Cardiac muscle cell (in vitro differentiated cells and primary cell): ENCODE measurements around the gene RASA3. TPM values are rescaled to one million over a fixed set of nuclear protein-coding genes. Genes with fewer than 3 reads are reported as not detected.

ENCODE experiments used
- DNase-seq, 2 donors: peaks; one replicate each; pipeline versions ENCODE4 v3.0.0 to v3.0.0-alpha.2; 2010 to 2017; ENCODE audit warnings: low read depth in 1 of 2, low spot score in 1 of 2
- H3K27ac ChIP-seq: fragments of 200-600 bp; sonication (generic); 2 replicates; pipeline ENCODE4 v1.5.1; 2016
- H3K27me3 ChIP-seq: fragments of 200-600 bp; sonication (generic); 2 replicates; pipeline ENCODE4 v1.6.0; 2016; ENCODE audit warnings: control low read depth
- H3K36me3 ChIP-seq: fragments of 200-600 bp; sonication (generic); 2 replicates; pipeline ENCODE4 v1.5.1; 2016; ENCODE audit warnings: control low read depth
- H3K4me1 ChIP-seq: fragments of 200-600 bp; sonication (generic); 2 replicates; pipeline ENCODE4 v1.8.1; 2017; ENCODE audit warnings: low read depth, mild to moderate bottlenecking, mixed run types
- H3K4me3 ChIP-seq: fragments of 200-600 bp; sonication (generic); 2 replicates; pipeline ENCODE4 v1.5.1; 2016; ENCODE audit warnings: mild to moderate bottlenecking
- H3K9me3 ChIP-seq: fragments of 200-600 bp; sonication (generic); 2 replicates; pipeline ENCODE4 v1.5.1; 2017; ENCODE audit warnings: low read depth, mild to moderate bottlenecking, control low read depth
- polyA plus RNA-seq: library from polyadenylated mRNA; unstranded; fragments of >200 nt; fragmentation: Nextera tagmentation; extraction: Ambion mirVana; gene quantifications from 2 replicates; pipeline ENCODE4 v1.2.1, GENCODE V29; 2016
- total RNA-seq: library from RNA; depleted of rRNA; stranded (reverse); fragments of >200 nt; gene quantifications from 2 replicates; pipeline ENCODE4 v1.2.3, GENCODE V29; 2016
- TF ChIP-seq, protein P1 (sequence below): IDR thresholded peaks from 2 replicates; pipeline ENCODE4 v1.5.1; 2012; ENCODE audit warnings: low read depth, mild to moderate bottlenecking, low read length

Gene RASA3
- total and polyA plus RNA-seq, 2 experiments from 2014 or later, result 14.0 to 26.0 TPM

DNA sequence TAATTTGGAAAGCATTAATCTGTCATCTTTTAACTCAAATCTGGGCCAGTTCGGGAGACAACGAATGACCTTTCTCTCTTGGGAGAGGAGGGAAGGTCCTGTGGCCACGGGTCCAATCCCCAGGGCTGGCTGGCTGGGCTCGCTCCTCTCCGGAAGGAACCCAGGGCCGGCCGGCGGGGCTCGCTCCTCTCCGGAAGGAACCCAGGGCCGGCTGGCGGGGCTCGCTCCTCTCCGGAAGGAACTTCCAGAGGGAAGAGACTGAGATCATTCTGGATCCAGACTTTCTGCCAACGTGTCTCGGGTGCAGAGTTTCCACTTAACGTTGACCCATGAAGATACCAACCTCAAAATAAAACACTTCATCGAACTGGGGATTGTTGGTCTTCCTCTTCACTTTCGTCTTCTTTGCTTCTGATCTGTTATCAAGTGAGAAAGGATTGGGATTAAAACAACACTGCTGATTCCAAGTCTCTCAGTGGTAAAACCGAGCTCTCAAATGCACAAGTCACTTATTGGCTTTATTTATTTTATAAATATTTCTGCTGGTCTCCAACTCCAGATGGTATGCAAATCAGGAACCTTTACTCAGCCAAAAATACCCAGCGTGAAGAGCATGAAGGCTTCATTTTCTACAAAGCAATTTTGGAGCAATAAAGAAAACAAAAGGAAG, 105.2 kb downstream of the RASA3 start:
- Histone ChIP-seq H3K27me3 (no peaks in the 10 kb centered on the region), H3K9me3 (no peaks in the 10 kb centered on the region), H3K4me1 (no peaks in the 10 kb centered on the region), H3K27ac (no peak overlapping the region), H3K36me3 (no peaks in the 10 kb centered on the region), H3K4me3 (no peak overlapping the region)
- peak in 1 of 2 donors; percentile 42 for DNase-seq
- TF ChIP-seq, protein P1, sequence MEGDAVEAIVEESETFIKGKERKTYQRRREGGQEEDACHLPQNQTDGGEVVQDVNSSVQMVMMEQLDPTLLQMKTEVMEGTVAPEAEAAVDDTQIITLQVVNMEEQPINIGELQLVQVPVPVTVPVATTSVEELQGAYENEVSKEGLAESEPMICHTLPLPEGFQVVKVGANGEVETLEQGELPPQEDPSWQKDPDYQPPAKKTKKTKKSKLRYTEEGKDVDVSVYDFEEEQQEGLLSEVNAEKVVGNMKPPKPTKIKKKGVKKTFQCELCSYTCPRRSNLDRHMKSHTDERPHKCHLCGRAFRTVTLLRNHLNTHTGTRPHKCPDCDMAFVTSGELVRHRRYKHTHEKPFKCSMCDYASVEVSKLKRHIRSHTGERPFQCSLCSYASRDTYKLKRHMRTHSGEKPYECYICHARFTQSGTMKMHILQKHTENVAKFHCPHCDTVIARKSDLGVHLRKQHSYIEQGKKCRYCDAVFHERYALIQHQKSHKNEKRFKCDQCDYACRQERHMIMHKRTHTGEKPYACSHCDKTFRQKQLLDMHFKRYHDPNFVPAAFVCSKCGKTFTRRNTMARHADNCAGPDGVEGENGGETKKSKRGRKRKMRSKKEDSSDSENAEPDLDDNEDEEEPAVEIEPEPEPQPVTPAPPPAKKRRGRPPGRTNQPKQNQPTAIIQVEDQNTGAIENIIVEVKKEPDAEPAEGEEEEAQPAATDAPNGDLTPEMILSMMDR, result no peak

DNA sequence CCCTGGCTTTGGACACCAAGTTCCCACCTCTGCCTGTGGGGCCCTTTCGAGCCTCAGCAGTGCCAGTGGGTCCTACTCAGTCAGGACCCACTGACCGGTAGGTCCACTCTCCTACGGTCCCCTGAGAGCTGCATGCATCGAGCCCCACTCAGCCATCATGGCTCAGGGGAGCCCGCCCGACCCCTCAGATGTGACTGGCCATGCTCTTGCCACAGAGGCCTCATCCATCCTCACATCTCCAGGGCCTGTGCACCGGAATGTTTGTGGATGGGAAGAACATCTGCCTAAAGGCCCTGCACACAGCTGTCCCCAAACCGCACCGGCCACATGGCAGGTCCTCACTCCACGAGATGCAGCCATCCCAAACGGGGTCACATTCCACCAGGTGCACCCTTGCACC, 105.9 kb downstream of the RASA3 start:
- no peak overlapping the region for H3K27ac ChIP-seq
- no peaks in the 10 kb centered on the region for H3K9me3 ChIP-seq
- H3K27me3 ChIP-seq, result no peaks in the 10 kb centered on the region
- no peak overlapping the region for H3K4me3 ChIP-seq
- no peaks in the 10 kb centered on the region for H3K4me1 ChIP-seq
- no peaks in the 10 kb centered on the region for H3K36me3 ChIP-seq
- DNase-seq, result no peak
- TF ChIP-seq, protein P1, result no peak

DNA sequence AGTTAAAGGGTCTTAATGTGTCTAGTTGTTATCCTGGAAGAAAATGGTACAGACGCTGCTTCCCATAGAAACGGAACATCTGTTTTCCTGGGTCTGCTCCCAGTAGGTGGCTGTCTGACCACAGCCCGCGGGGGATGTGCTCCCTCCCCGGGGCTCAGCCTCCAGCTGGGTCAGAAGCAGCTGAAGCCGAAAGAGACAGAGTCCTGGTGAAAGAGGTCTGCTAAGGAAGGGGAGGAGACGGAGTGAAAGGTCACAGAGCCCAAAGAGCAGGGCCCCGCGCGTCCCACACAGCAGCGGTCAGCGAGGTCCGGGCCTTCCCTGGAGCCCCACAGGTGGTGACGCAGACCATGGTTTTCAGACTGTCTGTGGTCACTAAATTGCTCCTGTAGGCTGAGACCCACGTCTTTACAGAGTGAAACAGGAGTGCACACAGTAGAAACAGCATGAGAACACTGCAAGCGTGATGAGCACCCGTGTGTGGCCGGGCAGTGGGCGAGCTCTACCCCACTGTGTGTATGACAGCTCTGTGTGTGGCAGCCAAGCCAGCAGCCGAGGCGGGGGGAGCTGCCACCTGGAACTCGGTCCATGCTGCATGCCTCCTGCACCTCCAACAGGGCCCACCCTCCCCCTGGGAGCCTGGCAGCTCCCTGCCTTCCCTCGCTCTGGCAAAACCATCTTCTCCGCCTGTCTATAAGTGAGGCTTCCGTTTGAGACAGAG, 106.5 kb downstream of the RASA3 start:
- no peaks in the 10 kb centered on the region for H3K4me1 ChIP-seq
- peak; percentile 21 to 88 for DNase-seq
- TF ChIP-seq, protein P1, result peak; percentile 40
- no peaks in the 10 kb centered on the region for H3K27me3 ChIP-seq
- H3K9me3 ChIP-seq, result no peaks in the 10 kb centered on the region
- H3K36me3 ChIP-seq, result no peaks in the 10 kb centered on the region
- H3K27ac ChIP-seq, result no peak overlapping the region
- H3K4me3 ChIP-seq, result no peak overlapping the region

DNA sequence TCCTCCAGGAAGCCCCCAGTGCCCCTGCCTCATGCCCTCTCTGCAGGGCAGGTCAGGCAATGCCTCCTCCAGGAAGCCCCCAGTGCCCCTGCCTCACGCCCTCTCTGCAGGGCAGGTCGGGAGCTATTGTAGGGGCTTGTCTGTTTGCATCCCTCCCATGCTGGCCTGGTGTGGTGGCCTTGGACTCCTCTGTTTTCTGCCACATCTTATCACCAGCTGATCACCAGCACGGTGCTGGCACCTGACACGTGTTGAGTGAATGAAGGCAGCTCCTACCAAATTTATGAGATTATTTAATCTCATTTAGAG, 107.1 kb downstream of the RASA3 start:
- Histone ChIP-seq H3K27ac (no peak overlapping the region), H3K4me1 (no peaks in the 10 kb centered on the region), H3K27me3 (no peaks in the 10 kb centered on the region), H3K36me3 (no peaks in the 10 kb centered on the region), H3K9me3 (no peaks in the 10 kb centered on the region), H3K4me3 (no peak overlapping the region)
- TF ChIP-seq, protein P1, result no peak
- no peak for DNase-seq

DNA sequence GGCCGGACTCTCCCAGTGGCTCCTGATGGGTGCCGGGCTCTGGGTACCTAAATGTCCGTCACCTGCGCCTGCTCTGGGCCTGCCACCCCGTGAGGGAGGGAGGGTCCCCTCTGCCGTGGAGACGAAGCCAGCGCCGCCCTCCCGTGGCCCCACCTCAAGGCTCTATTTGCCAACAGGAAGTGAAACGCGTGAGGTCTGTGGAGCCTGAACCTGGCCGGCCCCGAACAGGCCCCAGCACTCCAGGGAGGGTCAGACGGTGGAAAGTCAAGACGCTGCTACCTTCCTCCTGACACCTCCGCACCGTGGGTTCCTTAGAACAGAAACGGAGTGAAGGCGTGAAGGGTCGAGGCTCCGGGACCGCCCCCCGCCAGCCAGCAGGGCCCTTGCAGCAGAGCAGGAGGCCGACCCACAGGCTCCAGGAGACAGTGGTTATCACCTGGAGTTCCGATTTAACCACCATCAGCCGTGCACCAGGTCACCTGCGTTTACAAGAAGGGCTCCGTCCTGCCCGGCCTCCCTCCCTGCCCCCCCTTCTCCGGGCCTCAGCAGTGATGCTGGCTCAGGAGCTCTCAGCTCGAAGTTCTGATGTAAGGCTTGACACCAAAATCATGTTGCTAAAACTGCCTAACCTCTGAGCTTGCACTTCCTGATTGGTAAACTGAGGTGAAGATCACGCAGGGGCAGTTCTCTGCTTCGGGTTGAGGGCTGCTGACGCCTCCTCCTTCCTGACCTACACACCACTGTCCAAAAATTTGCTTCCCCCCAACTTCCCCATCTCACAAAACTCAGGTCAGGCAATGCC, 107.6 kb downstream of the RASA3 start:
- TF ChIP-seq, protein P1, result no peak
- H3K36me3 ChIP-seq, result no peaks in the 10 kb centered on the region

More for the DNA sequence above, 107.6 kb downstream of the RASA3 start:
- Histone ChIP-seq H3K4me3 (no peak overlapping the region), H3K27me3 (no peaks in the 10 kb centered on the region), H3K4me1 (no peaks in the 10 kb centered on the region), H3K9me3 (no peaks in the 10 kb centered on the region), H3K27ac (no peak overlapping the region)
- no peak for DNase-seq
